Osteocyte (in vitro differentiated cells): ENCODE measurements around the gene ALOX12. TPM values are rescaled to one million over a fixed set of nuclear protein-coding genes. Genes with fewer than 3 reads are reported as not detected.
"Not testable (repeated sequence)": the region's sequence is repeated elsewhere in the genome, so short reads cannot be mapped to it uniquely, and the experiment has no call there.

Experiments
- DNase-seq: peaks from one replicate; pipeline ENCODE4 v3.0.0; 2021; ENCODE audit warnings: mixed read lengths; ENCODE audit not compliant: unreplicated experiment; ENCODE audit errors: extremely low spot score
- H3K27ac Mint-ChIP-seq: one replicate; pipeline ENCODE4 v1.8.0; 2021; ENCODE audit warnings: mild to moderate bottlenecking, mixed read lengths; ENCODE audit not compliant: unreplicated experiment
- H3K27me3 Mint-ChIP-seq: one replicate; pipeline ENCODE4 v1.8.0; 2021; ENCODE audit warnings: mixed read lengths; ENCODE audit not compliant: unreplicated experiment
- H3K36me3 Mint-ChIP-seq: one replicate; pipeline ENCODE4 v1.8.0; 2021; ENCODE audit warnings: mixed read lengths; ENCODE audit not compliant: unreplicated experiment
- H3K4me1 Mint-ChIP-seq: one replicate; pipeline ENCODE4 v1.8.0; 2021; ENCODE audit warnings: mixed read lengths; ENCODE audit not compliant: unreplicated experiment
- H3K4me3 Mint-ChIP-seq: one replicate; pipeline ENCODE4 v1.8.0; 2021; ENCODE audit warnings: mild to moderate bottlenecking, moderate library complexity, mixed read lengths; ENCODE audit not compliant: unreplicated experiment
- H3K9me3 Mint-ChIP-seq: one replicate; pipeline ENCODE4 v1.8.0; 2021; ENCODE audit warnings: mixed read lengths; ENCODE audit not compliant: unreplicated experiment
- CTCF ChIP-seq: fragments of 200-600 bp; sonication (generic); IDR thresholded peaks from 2 replicates; pipeline ENCODE4 v1.5.0; 2021; ENCODE audit warnings: antibody characterized with exemption, mild to moderate bottlenecking, moderate library complexity
- total RNA-seq: library from RNA; stranded (reverse); gene quantifications from 2 replicates; pipeline ENCODE4 v1.2.1, GENCODE V29; 2021

Gene ALOX12
- total RNA-seq, 1 donor from 2014 or later: not detected

GRCh38 chr17:7043182-7043496, 47.3 kb downstream of the ALOX12 start:
- H3K36me3 Mint-ChIP-seq: no peaks in the 10 kb centered on the region
- H3K27ac Mint-ChIP-seq: no peak overlapping the region
- peak overlapping the region; percentile 40 for H3K4me3 Mint-ChIP-seq
- H3K27me3 Mint-ChIP-seq: peaks cover 24% of the 10 kb centered on the region
- no peak for TF ChIP-seq CTCF
- no peak for DNase-seq
- peaks cover 25% of the 10 kb centered on the region for H3K4me1 Mint-ChIP-seq
- H3K9me3 Mint-ChIP-seq: no peaks in the 10 kb centered on the region

GRCh38 chr17:7043497-7044198, 47.8 kb downstream of the ALOX12 start, which contains the start of gene SLC16A11:
SLC16A11 (minus strand) TSS chr17:7044092; CDS start chr17:7043513, 579 bp downstream.
- no peak for TF ChIP-seq CTCF
- H3K4me1 Mint-ChIP-seq: peaks cover 22% of the 10 kb centered on the region
- no peaks in the 10 kb centered on the region for H3K36me3 Mint-ChIP-seq
- peaks cover 24% of the 10 kb centered on the region for H3K27me3 Mint-ChIP-seq
- H3K27ac Mint-ChIP-seq: no peak within 1 kb of the TSS
- peak within 1 kb of the TSS; percentile 51 for H3K4me3 Mint-ChIP-seq
- no peaks in the 10 kb centered on the region for H3K9me3 Mint-ChIP-seq
- no peak for DNase-seq

GRCh38 chr17:7045492-7046126, 49.8 kb downstream of the ALOX12 start:
- Mint-ChIP-seq H3K4me3 (no peak overlapping the region), H3K27ac (no peak overlapping the region), H3K4me1 (peaks cover 28% of the 10 kb centered on the region), H3K9me3 (no peaks in the 10 kb centered on the region), H3K27me3 (peaks cover 24% of the 10 kb centered on the region), H3K36me3 (no peaks in the 10 kb centered on the region)
- TF ChIP-seq CTCF: peak; percentile 87
- DNase-seq: no peak

- TF ChIP-seq CTCF: no peak
- no peak for DNase-seq
- peaks cover 28% of the 10 kb centered on the region for H3K4me1 Mint-ChIP-seq
- no peaks in the 10 kb centered on the region for H3K9me3 Mint-ChIP-seq
- no peak overlapping the region for H3K27ac Mint-ChIP-seq
- H3K4me3 Mint-ChIP-seq: peak overlapping the region; percentile 36
- H3K36me3 Mint-ChIP-seq: no peaks in the 10 kb centered on the region
- H3K27me3 Mint-ChIP-seq: peaks cover 24% of the 10 kb centered on the region
Measured at GRCh38 chr17:7046127-7046724, 50.4 kb downstream of the ALOX12 start.

GRCh38 chr17:7046725-7047397, 51.0 kb downstream of the ALOX12 start:
- not testable (repeated sequence) for DNase-seq, H3K27ac Mint-ChIP-seq, H3K4me3 Mint-ChIP-seq, H3K36me3 Mint-ChIP-seq, H3K9me3 Mint-ChIP-seq
- H3K27me3 Mint-ChIP-seq: peaks cover 24% of the 10 kb centered on the region
- H3K4me1 Mint-ChIP-seq: peaks cover 23% of the 10 kb centered on the region
